Stimulated activated CD8-positive, alpha-beta memory T cell treated with anti-CD3 and anti-CD28 coated beads, Interleukin-7, amount 100 ng/mL, for 1 hour (primary cell): Measurements from ENCODE around the gene DNAJA3.

ENCODE experiments used
- DNase-seq, 2 donors: peaks; one replicate each; pipeline ENCODE4 v3.0.0-alpha.2; 2020; ENCODE audit warnings: low read depth in 2 of 2

Gene DNAJA3

DNA sequence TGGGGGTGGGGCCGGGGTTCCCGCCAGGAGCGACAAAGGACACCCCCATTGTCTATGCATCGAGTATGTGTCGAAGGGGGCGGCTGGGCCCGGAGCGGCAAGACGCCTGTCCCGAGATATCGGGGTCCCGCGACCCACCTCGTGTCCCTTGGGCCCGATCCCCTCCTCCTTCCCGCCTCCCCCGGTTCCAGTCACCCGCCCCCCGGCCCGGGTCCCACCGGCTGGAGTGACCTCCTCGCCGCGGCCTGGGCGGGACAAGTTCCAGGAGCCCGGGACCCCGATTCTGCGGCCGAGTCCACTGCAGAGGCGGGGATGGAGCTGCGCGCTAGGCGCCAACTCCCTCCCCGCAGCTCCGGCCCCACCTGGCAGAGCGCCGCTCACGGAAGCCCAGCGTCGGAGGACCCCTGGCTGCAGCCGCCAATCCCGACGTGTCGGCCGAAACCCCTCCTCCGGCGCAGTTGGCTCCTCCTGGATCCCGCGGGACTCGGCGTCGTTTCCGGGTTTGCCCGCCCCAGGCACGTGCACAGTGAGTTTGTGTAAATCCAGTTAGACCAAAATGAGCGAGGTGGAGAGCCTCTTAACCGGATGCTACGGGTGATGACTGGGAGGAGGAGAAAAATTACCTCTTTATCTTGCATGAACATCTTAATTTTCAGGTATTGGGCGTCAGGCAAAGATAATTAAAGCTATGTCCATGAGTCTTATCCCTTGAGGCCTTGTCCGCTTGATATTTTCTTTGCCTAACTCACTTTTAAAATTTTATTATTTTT, 48.7 kb downstream of the DNAJA3 start, which contains the start of gene NMRAL1:
Gene NMRAL1, minus strand, starts transcription at position 434 of the 770 bp plus-strand sequence. CDS start 493 bp downstream, outside the sequence.
- DNase-seq = peak; percentile 61 to 65

DNA sequence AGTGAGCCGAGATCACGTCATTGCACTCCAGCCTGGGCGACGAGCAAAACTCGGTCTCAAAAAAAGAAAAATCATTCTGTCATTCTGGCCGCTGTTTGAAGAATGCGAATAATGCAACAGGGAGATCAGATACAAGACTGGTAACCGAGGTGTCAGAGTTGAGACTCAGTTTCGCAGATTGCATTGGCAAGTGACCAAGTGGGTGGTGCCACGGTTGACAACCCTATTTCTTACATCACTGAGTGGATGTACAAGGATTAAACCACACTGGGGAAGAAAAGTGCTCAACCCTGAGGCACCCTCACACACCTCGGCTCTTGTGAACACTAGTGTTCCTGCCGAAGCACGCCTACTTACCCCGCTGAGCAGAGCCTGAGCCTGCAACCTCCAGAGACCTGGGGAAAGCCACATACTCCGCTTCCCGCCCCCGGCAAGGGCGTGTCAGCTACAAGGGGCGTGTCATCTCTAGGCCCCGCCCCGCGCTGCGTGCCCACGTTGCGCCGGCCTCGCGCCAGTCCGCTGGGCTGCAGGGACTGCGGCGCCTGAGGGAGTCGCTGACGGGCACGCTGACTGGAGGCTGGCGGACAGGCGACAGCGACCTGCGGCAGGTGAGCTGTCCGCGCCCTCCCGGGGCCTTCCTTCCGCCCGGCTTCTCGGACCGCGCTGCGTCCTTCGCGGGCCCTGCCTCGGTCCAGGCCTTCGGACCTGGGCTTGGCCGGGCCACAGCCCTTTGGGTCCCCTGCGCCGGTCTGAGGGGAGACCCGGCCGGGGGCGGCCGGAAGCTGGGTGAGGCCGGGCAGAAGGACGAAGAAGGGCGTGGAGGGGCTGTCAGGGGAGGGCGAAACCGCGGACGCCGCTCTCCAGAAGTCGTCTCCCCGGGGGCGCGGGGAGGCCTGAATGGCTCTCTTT, 50.5 kb downstream of the DNAJA3 start, which contains the start of gene HMOX2:
Gene HMOX2, plus strand, starts transcription at position 519 of the 909 bp plus-strand sequence. CDS start 29,127 bp downstream, outside the sequence.
- peak; percentile 86 to 88 for DNase-seq

DNA sequence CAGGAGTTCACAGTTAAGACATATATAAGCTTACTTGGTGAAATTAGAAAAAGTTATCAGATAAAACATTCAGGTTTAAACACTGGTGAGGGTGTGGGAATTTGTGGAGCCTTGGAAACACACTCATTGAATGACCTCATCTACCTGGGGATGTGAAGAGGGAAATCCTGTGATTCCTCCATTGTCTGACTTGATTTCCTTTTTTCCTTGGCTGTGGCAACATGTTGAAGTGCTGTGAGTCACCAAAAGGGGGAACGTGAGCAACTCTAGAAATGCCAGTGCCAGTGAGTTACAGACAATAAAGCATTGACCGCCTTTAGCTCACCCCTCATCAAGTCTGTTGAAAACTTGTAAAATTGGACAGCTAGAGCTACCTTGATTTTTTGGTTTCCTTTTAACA, 52.3 kb downstream of the DNAJA3 start:
- no peak for DNase-seq

DNA sequence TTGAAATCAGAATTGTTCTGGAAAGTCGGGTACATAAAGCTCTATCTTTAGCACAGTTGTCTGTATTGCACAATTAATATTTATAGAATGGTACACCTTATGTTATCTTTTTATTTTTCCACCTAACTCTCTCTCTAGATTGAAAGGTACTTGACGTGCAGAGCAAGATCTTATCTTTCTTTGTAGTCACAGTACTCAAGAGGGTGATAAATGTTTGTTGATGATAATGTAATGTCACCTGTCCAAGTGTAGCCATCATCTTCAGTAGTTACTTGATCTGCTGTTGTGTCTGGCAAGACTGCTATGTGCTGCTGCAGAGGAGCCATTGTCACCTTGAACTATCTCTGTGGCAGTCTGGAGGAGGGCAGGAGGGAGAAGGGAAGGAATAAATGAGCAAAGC, 55.9 kb downstream of the DNAJA3 start:
- DNase-seq = no peak

DNA sequence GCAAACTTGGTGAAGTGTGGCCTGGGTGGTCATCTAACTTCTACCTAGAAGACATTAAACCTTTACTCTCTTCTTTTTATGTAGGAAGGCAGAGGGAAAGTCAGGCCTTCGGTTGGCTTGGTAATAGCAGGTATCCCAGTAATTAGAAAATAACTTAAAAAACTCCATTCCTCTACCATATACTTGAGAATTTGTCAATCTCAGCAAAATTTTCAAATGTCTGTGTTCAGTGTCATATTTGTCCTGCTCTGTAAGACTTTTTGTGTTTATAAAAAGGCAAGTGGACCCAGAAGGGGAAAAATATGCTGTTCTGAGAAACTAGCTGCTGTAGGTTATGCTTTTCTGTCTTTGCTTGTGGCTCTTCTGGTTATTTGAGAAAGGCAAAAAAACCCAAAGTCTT, 56.3 kb downstream of the DNAJA3 start:
- no peak for DNase-seq

DNA sequence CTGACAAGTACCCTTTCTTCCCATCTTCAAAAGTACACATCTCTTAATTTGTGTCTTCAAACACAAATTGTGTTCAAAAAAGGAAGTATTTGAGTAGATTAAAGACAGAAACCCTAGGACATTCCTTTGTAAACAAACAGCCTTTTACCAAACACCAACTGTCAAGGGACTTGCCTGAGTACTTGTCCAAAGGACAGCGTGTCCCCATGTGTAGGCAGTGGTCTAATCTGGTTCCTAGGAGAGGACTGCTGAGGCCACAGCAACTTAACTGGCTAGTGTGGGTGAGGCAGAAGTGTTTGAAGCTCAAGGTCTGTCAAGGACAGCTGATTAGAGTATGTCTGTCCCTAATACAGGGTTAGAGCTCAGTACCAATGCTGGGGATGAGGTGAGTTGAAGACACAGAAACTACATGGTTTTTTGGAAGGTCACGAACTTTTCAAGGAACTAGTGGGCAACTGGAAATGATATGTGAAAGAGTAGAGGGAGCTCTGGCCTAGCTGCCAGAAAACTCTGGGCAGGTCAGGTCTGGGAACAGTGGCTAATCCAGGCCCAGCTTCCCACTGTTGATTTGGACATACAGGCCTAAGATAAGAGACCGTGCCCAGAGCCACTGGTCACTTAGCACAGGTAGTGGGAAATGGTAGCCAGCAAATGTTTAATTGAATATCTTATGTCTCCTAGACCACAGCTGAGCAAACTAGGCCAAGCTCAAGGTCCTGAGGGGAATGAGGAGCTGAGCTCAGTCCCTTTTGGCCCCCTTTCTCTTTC, 60.6 kb downstream of the DNAJA3 start:
- DNase-seq = no peak

DNA sequence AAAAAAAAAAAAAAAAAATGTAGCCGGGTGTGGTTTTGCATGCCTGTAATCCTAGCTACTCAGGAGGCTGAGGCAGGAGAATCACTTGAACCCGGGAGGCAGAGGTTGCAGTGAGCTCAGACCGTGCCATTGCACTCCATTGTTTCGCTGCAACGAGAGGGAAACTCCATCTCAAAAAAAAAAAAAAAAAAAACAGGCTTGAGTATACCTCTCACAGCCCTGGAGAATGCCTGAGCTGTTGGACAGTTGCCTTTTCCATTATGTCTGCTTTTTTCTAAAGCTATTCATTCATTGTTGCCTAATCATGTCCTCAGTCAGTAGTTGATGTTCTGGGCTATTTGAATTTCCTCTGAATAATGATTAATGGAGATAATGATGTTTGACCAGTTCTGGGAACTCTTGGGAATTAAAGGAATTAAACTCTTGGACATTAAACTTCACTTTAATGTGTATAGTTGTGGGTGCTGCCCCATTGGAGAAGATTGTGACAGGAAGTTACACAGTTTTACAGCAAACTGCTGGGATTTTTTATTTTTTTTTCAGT, 62.4 kb downstream of the DNAJA3 start:
- no peak for DNase-seq

DNA sequence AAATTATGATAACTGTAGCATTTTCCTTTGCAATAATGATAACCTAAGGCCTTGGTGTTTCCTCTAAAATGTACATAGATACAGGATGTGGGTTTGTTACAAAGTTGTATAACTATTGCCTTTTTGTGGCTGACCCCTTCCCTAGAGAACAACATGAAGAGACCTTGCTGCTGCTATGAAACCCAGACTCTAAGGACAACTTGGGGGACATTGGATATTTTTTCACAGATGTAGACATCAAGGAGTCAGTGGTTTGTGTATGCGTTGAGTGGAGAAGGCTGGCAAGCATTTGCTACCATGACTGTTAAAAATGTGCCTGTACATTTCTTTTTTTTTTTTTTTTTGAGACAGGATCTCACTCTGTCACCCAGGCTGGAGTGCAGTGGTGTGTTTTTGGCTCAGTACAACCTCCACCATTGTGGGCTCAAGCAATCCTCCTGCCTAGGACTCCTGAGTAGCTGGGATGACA, 62.9 kb downstream of the DNAJA3 start:
- DNase-seq = no peak

DNA sequence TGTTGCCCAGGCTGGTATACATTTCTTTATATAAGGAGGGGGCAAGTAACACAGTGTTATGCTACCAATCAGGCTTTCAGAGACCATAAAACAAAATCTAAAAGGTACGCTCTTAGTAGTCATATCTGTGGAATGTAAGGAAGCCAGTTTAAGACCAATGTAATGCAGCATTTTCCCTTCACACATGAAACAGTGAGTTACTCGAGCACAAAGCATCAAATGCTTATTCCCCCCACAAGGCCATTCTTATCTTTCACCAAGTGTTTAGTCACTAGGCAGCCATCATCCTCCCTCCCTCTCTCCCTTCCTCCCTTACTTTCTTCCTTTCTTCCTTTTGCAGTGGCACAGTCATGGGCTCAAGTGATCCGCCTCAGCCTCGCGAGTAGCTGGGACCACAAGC, 63.4 kb downstream of the DNAJA3 start:
- DNase-seq = no peak

DNA sequence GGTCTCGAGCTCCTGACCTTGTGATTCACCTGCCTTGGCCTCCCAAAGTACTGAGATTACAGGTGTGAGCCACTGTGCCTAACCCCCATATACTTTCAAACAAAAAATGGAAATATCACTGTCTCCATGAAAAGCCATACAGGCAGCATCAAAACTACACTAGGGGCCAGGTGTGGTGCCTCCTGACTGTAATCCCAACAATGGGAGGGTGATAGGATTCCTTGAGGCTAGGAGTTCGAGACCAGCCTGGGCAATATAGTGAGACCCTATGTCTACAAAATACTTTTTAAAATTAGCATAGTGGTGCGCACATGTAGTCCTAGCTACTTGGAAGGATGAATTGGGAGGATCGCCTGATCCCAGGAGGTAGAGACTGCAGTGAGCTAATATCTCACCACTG, 66.2 kb downstream of the DNAJA3 start:
- no peak for DNase-seq

DNA sequence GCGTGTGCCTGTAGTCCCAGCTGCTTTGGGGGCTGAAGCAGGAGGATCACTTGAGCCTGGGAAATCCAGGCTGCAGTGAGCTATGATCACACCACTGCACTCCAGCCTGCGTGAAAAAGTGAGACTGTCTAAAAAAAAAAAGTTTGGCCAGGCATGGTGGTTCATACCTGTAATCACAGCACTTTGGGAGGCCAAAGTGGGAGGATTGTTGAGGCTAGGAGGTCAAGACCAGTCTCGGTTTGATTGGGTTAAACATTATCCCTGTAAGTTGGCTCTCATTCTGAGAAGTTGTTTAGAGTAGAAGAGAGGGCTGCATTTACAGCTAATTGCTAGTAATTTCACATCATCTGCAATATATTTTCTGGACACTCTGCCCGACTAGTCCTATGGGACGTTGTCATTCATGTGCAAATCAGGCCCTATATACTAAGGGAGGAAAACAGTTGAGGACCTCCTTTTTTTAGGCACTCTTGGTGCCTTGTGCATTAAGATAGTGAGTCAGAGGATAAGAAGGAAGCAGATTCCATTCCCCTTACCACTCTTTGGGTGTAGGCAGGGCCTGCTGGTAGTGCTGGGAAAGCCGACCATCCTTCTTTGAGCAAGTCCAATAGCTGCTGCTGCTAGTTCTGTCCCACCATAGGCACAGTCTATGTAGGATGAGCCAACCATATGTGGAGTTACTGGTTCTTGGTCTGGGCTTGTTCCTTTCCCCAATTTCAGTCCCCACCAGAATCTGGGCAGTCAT, 69.2 kb downstream of the DNAJA3 start:
- no peak for DNase-seq

DNA sequence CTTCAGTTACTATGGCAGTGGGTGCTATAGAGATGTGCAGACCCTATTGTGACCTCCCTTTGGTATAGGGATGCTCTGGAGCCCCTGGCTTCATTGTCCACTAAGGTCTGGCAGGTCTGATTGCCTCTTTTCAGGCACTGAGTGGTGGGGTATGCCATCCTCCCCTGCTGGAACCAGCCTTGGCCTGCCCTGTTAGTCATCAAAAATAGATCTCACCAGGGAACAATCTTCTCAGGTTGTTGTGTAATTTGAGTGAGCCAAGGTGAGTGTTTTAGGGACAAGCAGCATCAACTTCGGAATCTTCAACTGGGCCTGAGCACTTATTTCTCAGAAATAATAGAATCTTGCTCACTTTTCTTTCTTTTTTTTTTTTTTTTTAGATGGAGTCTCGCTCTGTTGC, 70.1 kb downstream of the DNAJA3 start:
- no peak for DNase-seq

DNA sequence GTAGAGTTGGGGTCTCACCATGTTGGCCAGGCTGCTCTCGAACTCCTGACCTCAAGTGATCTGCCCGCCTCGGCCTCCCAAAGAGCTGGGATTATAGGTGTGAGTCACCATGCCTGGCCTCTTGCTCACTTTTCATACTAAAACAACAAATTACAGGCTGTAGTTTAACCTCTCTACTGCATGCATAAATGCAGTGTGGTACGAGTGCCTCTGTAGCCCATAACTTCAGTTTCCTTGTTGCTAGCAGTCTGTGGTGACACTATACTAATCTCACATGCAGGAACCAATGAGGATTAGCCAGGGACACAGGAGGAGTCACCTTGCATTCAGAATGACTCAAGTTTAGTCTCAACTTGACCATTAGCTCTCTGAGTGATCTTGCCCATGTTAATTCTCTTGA, 70.6 kb downstream of the DNAJA3 start:
- no peak for DNase-seq

DNA sequence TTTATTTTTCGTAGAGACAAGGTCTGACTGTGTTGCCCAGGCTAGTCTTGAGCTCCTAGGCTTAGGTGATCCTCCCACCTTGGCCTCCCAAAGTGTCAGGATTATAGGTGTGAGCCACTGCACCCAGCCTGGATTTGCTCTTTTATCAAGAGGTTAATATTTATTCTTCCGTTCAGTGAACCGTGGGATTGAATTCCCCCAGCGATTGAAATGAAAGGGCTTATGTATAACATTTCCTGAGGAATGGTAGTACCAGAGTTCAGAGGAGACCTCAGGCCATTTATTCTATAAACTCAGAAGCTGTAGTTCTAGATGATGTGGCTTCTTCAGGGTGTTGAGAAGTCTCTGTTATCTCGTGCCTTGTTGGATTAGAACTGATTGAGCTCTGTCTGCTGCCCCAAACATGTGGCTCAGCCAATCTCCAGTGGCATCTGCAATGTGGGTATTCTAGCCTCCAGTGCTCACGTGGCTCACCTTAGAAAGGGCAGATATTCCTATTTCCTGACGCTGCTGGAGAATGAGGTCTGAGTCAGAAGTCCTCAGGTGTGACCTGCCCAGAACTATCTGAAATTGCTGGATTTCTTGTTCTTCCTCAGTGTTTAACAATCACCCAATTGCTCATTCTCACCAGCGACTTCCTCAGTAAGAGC, 73.0 kb downstream of the DNAJA3 start:
- DNase-seq = no peak

DNA sequence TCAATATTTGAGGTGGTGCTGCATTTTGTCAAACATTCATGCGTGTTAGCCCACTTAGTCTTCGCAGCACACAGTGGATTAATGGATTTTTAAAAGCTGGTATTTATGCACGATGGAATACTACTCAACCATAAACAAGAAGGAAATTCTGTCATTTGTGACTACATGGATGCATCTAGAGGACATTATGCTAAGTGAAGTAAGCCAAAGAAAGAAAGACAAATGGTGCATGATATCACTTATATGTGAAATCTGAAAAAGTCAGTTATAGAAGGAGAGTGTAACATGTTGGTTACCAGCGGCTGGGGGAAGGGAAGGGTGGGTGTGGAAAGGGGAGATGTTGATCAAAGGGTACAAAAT, 73.5 kb downstream of the DNAJA3 start:
- no peak for DNase-seq

DNA sequence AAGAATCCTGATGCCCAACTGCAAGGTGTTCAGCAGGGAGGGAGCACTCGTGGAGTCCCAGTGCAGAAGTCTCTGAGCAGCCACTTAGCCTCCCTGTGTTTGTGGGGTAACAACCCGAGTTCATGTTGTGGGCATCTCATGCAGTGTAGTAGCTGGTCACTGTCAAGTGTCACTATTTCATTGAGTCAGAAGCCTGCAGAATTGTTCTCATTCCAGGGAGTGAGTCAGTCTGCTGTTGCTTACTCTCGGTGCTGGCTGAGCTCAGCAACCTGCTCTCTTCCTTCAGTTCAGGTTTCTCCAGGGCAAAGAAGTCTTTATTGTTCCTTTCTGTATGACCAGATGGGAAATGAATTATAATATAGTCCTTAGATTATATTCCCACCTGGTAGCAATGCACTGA, 74.6 kb downstream of the DNAJA3 start:
- no peak for DNase-seq

DNA sequence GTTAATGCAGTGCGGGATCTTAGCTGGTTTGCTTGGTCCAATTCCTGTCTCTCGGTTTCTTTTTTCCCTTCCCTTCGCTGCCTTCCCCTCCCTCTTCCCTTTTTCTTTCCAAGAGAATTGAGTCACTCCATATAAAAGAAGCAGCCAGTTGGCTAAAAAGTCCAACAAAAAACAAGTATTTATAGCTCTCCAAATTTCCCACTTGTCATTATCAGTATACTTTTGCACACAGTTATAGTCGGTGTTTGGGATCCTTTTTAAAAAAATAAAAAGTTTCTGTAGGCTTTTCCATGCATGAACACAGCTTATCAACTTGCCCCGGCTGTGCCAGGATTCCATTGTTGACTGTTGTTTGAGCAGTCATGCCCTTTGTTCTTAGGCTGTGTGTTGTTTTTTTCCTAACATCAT, 75.4 kb downstream of the DNAJA3 start:
- no peak for DNase-seq

DNA sequence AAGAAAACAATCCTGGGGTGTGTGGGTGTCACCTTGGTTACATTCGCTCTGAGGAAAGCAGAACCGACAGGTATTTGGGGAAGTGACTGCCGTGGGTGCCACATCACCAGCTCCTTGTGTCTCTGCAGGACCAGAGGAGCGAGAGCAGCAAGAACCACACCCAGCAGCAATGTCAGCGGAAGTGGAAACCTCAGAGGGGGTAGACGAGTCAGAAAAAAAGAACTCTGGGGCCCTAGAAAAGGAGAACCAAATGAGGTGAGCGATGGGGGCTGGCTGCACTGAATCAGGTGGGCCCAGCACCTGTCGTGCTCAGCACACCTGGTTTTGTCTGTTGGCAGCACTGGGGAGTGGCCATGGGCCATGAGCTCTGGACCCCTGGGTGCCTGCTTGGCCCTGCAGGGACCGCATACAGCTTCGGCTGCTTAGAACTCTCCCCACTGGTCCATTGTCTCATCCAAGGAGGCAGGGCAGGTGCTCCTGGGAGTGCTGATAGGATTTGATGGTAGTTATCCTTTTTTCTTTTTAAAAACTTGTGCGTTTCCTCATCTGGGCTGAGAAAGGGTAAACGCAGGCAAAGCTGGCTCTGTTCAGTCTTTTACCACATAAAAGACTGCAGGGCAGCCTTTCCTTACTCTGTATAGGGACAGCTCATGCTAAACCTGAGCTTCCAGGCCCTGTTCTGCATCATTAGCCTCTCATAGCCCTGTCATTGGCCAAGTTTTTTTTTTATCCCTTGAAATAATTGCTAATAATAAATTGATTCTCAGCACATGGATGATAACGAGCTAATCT, 79.9 kb downstream of the DNAJA3 start:
- DNase-seq = peak; percentile 43 to 46
